GM10248 (cell line): ENCODE results near the gene TDRD7.
"Not testable (repeated sequence)": the region's sequence is repeated elsewhere in the genome, so short reads cannot be mapped to it uniquely, and the experiment has no call there.

Experiments used
- CTCF ChIA-PET: fragments of 300-600 bp; sonication (Branson Sonifier 250); formaldehyde crosslinking; extraction: SDS; loops from one replicate; lab custom pipeline; 2021; ENCODE audit warnings: antibody characterized with exemption; lab: Yijun Ruan, JAX
- POLR2A ChIA-PET: fragments of 350-650 bp; sonication (Branson Sonifier 250); formaldehyde crosslinking; extraction: SDS; loops from one replicate; lab custom pipeline; 2020; ENCODE audit warnings: antibody characterized with exemption; lab: Yijun Ruan, JAX
- DNase-seq: peaks from one replicate; pipeline ENCODE4 v3.0.0; 2012; ENCODE audit errors: extremely low spot score
- TF ChIP-seq, protein P1 (sequence below): IDR thresholded peaks from 2 replicates; pipeline ENCODE4 v1.5.1; 2012; ENCODE audit warnings: mild to moderate bottlenecking, low read depth; ENCODE audit errors: extremely low read depth, missing control alignments, control extremely low read depth

TDRD7 gene

GRCh38 chr9:97438666-97439065 is 26.8 kb downstream of the TDRD7 start:
- TF ChIP-seq, protein P1, sequence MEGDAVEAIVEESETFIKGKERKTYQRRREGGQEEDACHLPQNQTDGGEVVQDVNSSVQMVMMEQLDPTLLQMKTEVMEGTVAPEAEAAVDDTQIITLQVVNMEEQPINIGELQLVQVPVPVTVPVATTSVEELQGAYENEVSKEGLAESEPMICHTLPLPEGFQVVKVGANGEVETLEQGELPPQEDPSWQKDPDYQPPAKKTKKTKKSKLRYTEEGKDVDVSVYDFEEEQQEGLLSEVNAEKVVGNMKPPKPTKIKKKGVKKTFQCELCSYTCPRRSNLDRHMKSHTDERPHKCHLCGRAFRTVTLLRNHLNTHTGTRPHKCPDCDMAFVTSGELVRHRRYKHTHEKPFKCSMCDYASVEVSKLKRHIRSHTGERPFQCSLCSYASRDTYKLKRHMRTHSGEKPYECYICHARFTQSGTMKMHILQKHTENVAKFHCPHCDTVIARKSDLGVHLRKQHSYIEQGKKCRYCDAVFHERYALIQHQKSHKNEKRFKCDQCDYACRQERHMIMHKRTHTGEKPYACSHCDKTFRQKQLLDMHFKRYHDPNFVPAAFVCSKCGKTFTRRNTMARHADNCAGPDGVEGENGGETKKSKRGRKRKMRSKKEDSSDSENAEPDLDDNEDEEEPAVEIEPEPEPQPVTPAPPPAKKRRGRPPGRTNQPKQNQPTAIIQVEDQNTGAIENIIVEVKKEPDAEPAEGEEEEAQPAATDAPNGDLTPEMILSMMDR = no peak
- CTCF ChIA-PET = interaction anchor here (1.0 to 1.3 kb wide), 2 partner anchors 10 to 23 kb away, joined by 3 to 4 read pairs; no protein-coding TSS in a partner anchor
- no peak for DNase-seq
- POLR2A ChIA-PET = no interaction called here

DNA sequence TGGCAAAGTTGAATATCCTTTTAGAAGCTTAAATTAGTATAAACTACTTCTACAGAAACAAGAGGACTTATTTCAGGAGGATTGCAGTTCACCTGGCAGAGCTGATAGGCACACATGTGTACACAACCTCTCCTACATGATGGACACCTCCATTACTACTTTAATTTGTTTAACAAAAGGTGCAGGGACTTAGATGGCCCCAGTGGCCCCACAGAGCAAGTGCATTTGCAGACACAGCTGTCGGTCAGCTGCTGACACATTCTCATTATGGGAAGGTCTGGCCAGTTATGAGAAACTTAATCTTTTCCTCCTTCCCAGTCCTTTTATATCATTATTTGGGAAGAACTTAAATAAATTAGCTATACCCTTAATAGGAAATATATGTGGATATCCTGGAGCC is 28.3 kb downstream of the TDRD7 start:
- DNase-seq = no peak
- TF ChIP-seq, protein P1 = no peak
- ChIA-PET CTCF (interaction anchor here (0.8 to 2.9 kb wide), 8 partner anchors 8 to 175 kb away, joined by 4 to 15 read pairs (median 5); partner anchors contain the start of gene TDRD7), POLR2A (no interaction called here)

GRCh38 chr9:97441729-97442128 is 29.8 kb downstream of the TDRD7 start:
- DNase-seq = no peak
- ChIA-PET CTCF (interaction anchor here (0.8 to 2.9 kb wide), 3 partner anchors 28 to 174 kb away, joined by 3 to 15 read pairs (median 4); no protein-coding TSS in a partner anchor), POLR2A (no interaction called here)
- TF ChIP-seq, protein P1 = no peak

- TF ChIP-seq, protein P1 = no peak
- DNase-seq = no peak
- ChIA-PET POLR2A (no interaction called here), CTCF (interaction anchor here (0.8 to 2.0 kb wide), 7 partner anchors 14 to 171 kb away, joined by 3 to 9 read pairs (median 3); no protein-coding TSS in a partner anchor)
These were observed 33.3 kb downstream of the TDRD7 start for GRCh38 chr9:97445119-97445701.

DNA sequence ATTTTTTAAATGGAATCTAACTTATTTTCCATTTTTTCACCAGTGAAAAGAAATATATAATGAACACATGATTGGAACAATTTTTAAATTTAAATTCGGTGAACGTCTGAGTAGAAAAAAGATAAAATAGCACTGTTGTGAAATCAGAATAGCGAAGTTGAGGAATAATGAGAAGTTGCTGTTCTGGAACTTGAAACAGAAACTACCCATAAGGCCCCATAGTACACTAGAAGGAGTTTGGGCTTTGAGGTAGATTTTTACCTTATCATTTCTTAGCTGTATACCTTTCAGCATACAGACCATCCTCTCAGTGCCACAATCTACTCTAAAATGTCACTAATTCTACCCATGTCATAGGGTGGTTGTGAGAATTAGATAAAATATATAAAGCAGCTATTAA is 35.1 kb downstream of the TDRD7 start:
- CTCF ChIA-PET = interaction anchor here (2.0 to 4.1 kb wide), 4 partner anchors 15 to 152 kb away, joined by 9 to 16 read pairs (median 14); no protein-coding TSS in a partner anchor
- DNase-seq = no peak
- POLR2A ChIA-PET = no interaction called here
- TF ChIP-seq, protein P1 = no peak

- POLR2A ChIA-PET, CTCF ChIA-PET, DNase-seq: not testable (repeated sequence)
These were observed 41.7 kb downstream of the TDRD7 start for GRCh38 chr9:97453573-97453972.

GRCh38 chr9:97456841-97457240 is 44.9 kb downstream of the TDRD7 start:
- DNase-seq, POLR2A ChIA-PET: not testable (repeated sequence)
- CTCF ChIA-PET = interaction anchor here (0.8 kb wide), 1 partner anchor 11 kb away, joined by 3 read pairs; no protein-coding TSS in a partner anchor

GRCh38 chr9:97459326-97459725 is 47.4 kb downstream of the TDRD7 start:
- TF ChIP-seq, protein P1 = no peak
- ChIA-PET CTCF (interaction anchor here (1.0 to 4.0 kb wide), 8 partner anchors 9 to 166 kb away, joined by 3 to 32 read pairs (median 4); no protein-coding TSS in a partner anchor), POLR2A (no interaction called here)
- no peak for DNase-seq
